Glomerular visceral epithelial cell (primary cell): Measurements from ENCODE around the gene PPP6R3.
"Not testable (repeated sequence)": the region's sequence is repeated elsewhere in the genome, so short reads cannot be mapped to it uniquely, and the experiment has no call there.

Source experiments
- DNase-seq: peaks from one replicate; pipeline ENCODE4 v3.0.0-alpha.2; 2016; ENCODE audit errors: extremely low spot score

The PPP6R3 gene

GRCh38 chr11:68525336-68525735 lies 64.8 kb downstream of the PPP6R3 start:
- DNase-seq, result no peak

GRCh38 chr11:68525930-68526329 lies 65.4 kb downstream of the PPP6R3 start:
- peak; percentile 71 for DNase-seq

- DNase-seq, result no peak
These were observed 67.0 kb downstream of the PPP6R3 start for GRCh38 chr11:68527585-68527984.

- peak; percentile 42 for DNase-seq
These were observed 68.1 kb downstream of the PPP6R3 start for GRCh38 chr11:68528630-68529029.

- no peak for DNase-seq
These were observed 70.7 kb downstream of the PPP6R3 start for GRCh38 chr11:68531129-68531693.

- DNase-seq, result no peak
These were observed 72.3 kb downstream of the PPP6R3 start for GRCh38 chr11:68532727-68533369.

GRCh38 chr11:68533945-68534344 lies 73.4 kb downstream of the PPP6R3 start:
- DNase-seq, result no peak

- DNase-seq, result no peak
These were observed 74.5 kb downstream of the PPP6R3 start for GRCh38 chr11:68535098-68535497.

- no peak for DNase-seq
These were observed 76.2 kb downstream of the PPP6R3 start for GRCh38 chr11:68536706-68537105.

GRCh38 chr11:68538025-68538424 lies 77.5 kb downstream of the PPP6R3 start:
- no peak for DNase-seq

GRCh38 chr11:68539395-68539794 lies 78.8 kb downstream of the PPP6R3 start:
- no peak for DNase-seq

GRCh38 chr11:68540504-68540903 lies 80.0 kb downstream of the PPP6R3 start:
- DNase-seq, result not testable (repeated sequence)

GRCh38 chr11:68541116-68541515 lies 80.6 kb downstream of the PPP6R3 start:
- no peak for DNase-seq

- DNase-seq, result peak; percentile 20
These were observed 81.4 kb downstream of the PPP6R3 start for GRCh38 chr11:68541991-68542390.

GRCh38 chr11:68542617-68543016 lies 82.1 kb downstream of the PPP6R3 start:
- DNase-seq, result peak; percentile 71

- no peak for DNase-seq
These were observed 83.0 kb downstream of the PPP6R3 start for GRCh38 chr11:68543594-68543993.

GRCh38 chr11:68545347-68545746 lies 84.8 kb downstream of the PPP6R3 start:
- no peak for DNase-seq

GRCh38 chr11:68545796-68546195 lies 85.2 kb downstream of the PPP6R3 start:
- no peak for DNase-seq

GRCh38 chr11:68546555-68546954 lies 86.0 kb downstream of the PPP6R3 start:
- DNase-seq, result peak; percentile 17

GRCh38 chr11:68549789-68550484 lies 89.4 kb downstream of the PPP6R3 start:
- no peak for DNase-seq

GRCh38 chr11:68550485-68550817 lies 89.9 kb downstream of the PPP6R3 start:
- DNase-seq, result no peak

- DNase-seq, result no peak
These were observed 90.7 kb downstream of the PPP6R3 start for GRCh38 chr11:68551223-68551622.

GRCh38 chr11:68551777-68552176 lies 91.2 kb downstream of the PPP6R3 start:
- DNase-seq, result no peak
